HCT116 (cell line): ENCODE results near the gene RAVER2. TPM values are rescaled to one million over a fixed set of nuclear protein-coding genes. Genes with fewer than 3 reads are reported as not detected.

ENCODE experiments used
- ATAC-seq: fragments of 200-7000 bp; cut with Tn5 transposase; 2 replicates; pipeline ENCODE4 v1.9.1; 2020; ENCODE audit warnings: mild to moderate bottlenecking, moderate library complexity
- BruUV-seq: library from RNA; stranded (reverse); fragments of 400-500 nt; replicated peaks from 2 replicates; lab custom pipeline; 2021; lab: Mats Ljungman, UMichigan
- CTCF ChIA-PET: fragments of 300-600 bp; sonication (Branson Sonifier 250); formaldehyde crosslinking; loops from one replicate; lab custom pipeline; 2021; ENCODE audit warnings: antibody characterized with exemption; lab: Charles Lee
- POLR2A ChIA-PET: fragments of 300-600, 350-600 bp; sonication (Branson Sonifier 250); formaldehyde crosslinking; loops from one replicate; lab custom pipeline; 2021; ENCODE audit warnings: antibody characterized with exemption; lab: Charles Lee
- RAD21 ChIA-PET, 2 experiments: fragments of 300-600 bp; sonication (Branson Sonifier 250); formaldehyde crosslinking; loops; one replicate each; lab custom pipeline; 2023; ENCODE audit warnings: low total read pairs in 2 of 2; ENCODE audit not compliant: uncharacterized antibody in 2 of 2, unreplicated experiment in 2 of 2, low non-redundant PET in 1 of 2; lab: Charles Lee
- DNase-seq: peaks from one replicate; pipeline ENCODE4 v3.0.0-alpha.2; 2010; ENCODE audit warnings: low read depth, low spot score
- H2AFZ ChIP-seq: fragments of 200-600 bp; shearing (Covaris generic), sonication (generic); 2 replicates; pipeline ENCODE4 v1.6.1; 2017; ENCODE audit warnings: low read depth, mixed run types, mixed read lengths, antibody characterized with exemption, low read length; ENCODE audit not compliant: poor library complexity, severe bottlenecking
- H3K27ac ChIP-seq: 2 replicates; pipeline ENCODE4 v1.5.1; 2012; ENCODE audit warnings: low read depth, low read length
- H3K27me3 ChIP-seq: fragments of 200-600 bp; sonication (generic); 2 replicates; pipeline ENCODE4 v1.6.1; 2016; ENCODE audit warnings: mixed run types, low read length, mixed read lengths; ENCODE audit not compliant: insufficient read depth
- H3K36me3 ChIP-seq, 2 experiments: fragments of 200-500 bp in 1 of 2; fragments of 200-600 bp in 1 of 2; sonication (Bioruptor generic) in 1 of 2; sonication (generic) in 1 of 2; 2 replicates each; pipeline versions ENCODE4 v1.5.1 to v1.6.1; 2014 to 2016; ENCODE audit warnings: low read length in 2 of 2, inconsistent platforms in 1 of 2, mixed read lengths in 1 of 2, mixed run types in 1 of 2; ENCODE audit not compliant: insufficient read depth in 2 of 2, control insufficient read depth in 1 of 2
- H3K4me1 ChIP-seq, 2 experiments: fragments of 200-600 bp in 1 of 2; sonication (generic) in 1 of 2; 2 replicates each; pipeline versions ENCODE4 v1.5.1 to v1.6.1; 2012 to 2017; ENCODE audit warnings: low read length in 2 of 2, inconsistent platforms in 1 of 2, mild to moderate bottlenecking in 1 of 2, mixed read lengths in 1 of 2, mixed run types in 1 of 2, moderate library complexity in 1 of 2; ENCODE audit not compliant: insufficient read depth in 2 of 2, control insufficient read depth in 1 of 2
- H3K4me2 ChIP-seq: fragments of 200-600 bp; sonication (generic); 2 replicates; pipeline ENCODE4 v1.6.1; 2017; ENCODE audit warnings: mixed run types, low read length, mixed read lengths
- H3K4me3 ChIP-seq, 2 experiments: fragments of 200-600 bp in 1 of 2; sonication (generic) in 1 of 2; replicated peaks in 1 of 2; 2 replicates each; pipeline ENCODE4 v1.5.1; 2011 to 2016; ENCODE audit warnings: low read length in 2 of 2, control low read depth in 1 of 2, low read depth in 1 of 2, mild to moderate bottlenecking in 1 of 2, mixed read lengths in 1 of 2, mixed run types in 1 of 2
- H3K79me2 ChIP-seq: fragments of 200-600 bp; sonication (generic); 2 replicates; pipeline ENCODE4 v1.6.1; 2017; ENCODE audit warnings: mild to moderate bottlenecking, mixed run types, low read length, moderate library complexity, mixed read lengths; ENCODE audit not compliant: insufficient read depth
- H3K9ac ChIP-seq: fragments of 200-600 bp; sonication (generic); 2 replicates; pipeline ENCODE4 v1.6.1; 2016; ENCODE audit warnings: low read length, mixed read lengths
- H3K9me2 ChIP-seq: fragments of 200-600 bp; sonication (generic), shearing (Covaris generic); 2 replicates; pipeline ENCODE4 v1.6.1; 2017; ENCODE audit warnings: mixed run types, mild to moderate bottlenecking, moderate library complexity; ENCODE audit not compliant: insufficient read depth
- H3K9me3 ChIP-seq, 2 experiments: fragments of 200-500 bp in 1 of 2; fragments of 200-600 bp in 1 of 2; sonication (Bioruptor generic) in 1 of 2; sonication (generic) in 1 of 2; 2 replicates each; pipeline ENCODE4 v1.6.1; 2014 to 2017; ENCODE audit warnings: low read length in 2 of 2, mixed read lengths in 2 of 2, inconsistent platforms in 1 of 2, low read depth in 1 of 2, mild to moderate bottlenecking in 1 of 2, mixed run types in 1 of 2, moderate library complexity in 1 of 2; ENCODE audit not compliant: control insufficient read depth in 1 of 2, insufficient read depth in 1 of 2
- H4K20me1 ChIP-seq: fragments of 200-600 bp; sonication (generic), shearing (Covaris generic); 2 replicates; pipeline ENCODE4 v1.6.1; 2017; ENCODE audit warnings: mixed run types, mild to moderate bottlenecking, moderate library complexity; ENCODE audit not compliant: insufficient read depth
- ATF3 ChIP-seq: IDR thresholded peaks from 2 replicates; pipeline ENCODE4 v1.6.1; 2012
- EGR1 ChIP-seq: IDR thresholded peaks from 2 replicates; pipeline ENCODE4 v1.6.1; 2012; ENCODE audit warnings: low read depth
- FOSL1 ChIP-seq: IDR thresholded peaks from 2 replicates; pipeline ENCODE4 v1.6.1; 2012; ENCODE audit warnings: low read depth
- MAX ChIP-seq: IDR thresholded peaks from 2 replicates; pipeline ENCODE4 v1.6.1; 2012
- RAD21 ChIP-seq: IDR thresholded peaks from 2 replicates; pipeline ENCODE4 v1.6.1; 2012; ENCODE audit warnings: low read depth, mild to moderate bottlenecking
- SIN3A ChIP-seq: IDR thresholded peaks from 2 replicates; pipeline ENCODE4 v1.6.1; 2012; ENCODE audit warnings: low read depth
- SP1 ChIP-seq: IDR thresholded peaks from 2 replicates; pipeline ENCODE4 v1.6.1; 2012; ENCODE audit warnings: low read depth
- ZBTB33 ChIP-seq: IDR thresholded peaks from 2 replicates; pipeline ENCODE4 v1.6.1; 2011; ENCODE audit warnings: mild to moderate bottlenecking, low read length, moderate library complexity; ENCODE audit not compliant: insufficient replicate concordance; ENCODE audit errors: extremely low read depth
- ZFX ChIP-seq: fragments of 450-650 bp; IDR thresholded peaks from 2 replicates; pipeline ENCODE4 v1.6.1; 2017
- ZNF274 ChIP-seq: fragments of 200-500 bp; sonication (Bioruptor generic); IDR thresholded peaks from 2 replicates; pipeline ENCODE4 v1.6.1; 2014; ENCODE audit warnings: mild to moderate bottlenecking, low read depth, low read length, inconsistent platforms
- intact Hi-C: fragments of 100-400 bp; cut with micrococcal nuclease; formaldehyde crosslinking; loops from 2 replicates; pipeline ENCODE4 v1.10.0; 2022
- total RNA-seq: library from RNA; stranded (reverse); gene quantifications from one replicate; pipeline ENCODE4 v1.2.1, GENCODE V29; 2021; ENCODE audit not compliant: unreplicated experiment

RAVER2 gene
- total RNA-seq, 1 experiment from 2014 or later = 23.2 TPM

- TF ChIP-seq RAD21 (no peak), EGR1 (no peak), ATF3 (no peak), SP1 (no peak), ZBTB33 (no peak), FOSL1 (no peak), ZNF274 (no peak), ZFX (no peak)
- TF ChIP-seq, all 23 proteins: peak for 0
- H3K9me3 ChIP-seq = no peaks in the 10 kb centered on the region
- H4K20me1 ChIP-seq = no peaks in the 10 kb centered on the region
- H2AFZ ChIP-seq = no peak overlapping the region
- ChIA-PET RAD21 (no interaction called here), POLR2A (no interaction called here), CTCF (no interaction called here)
- H3K79me2 ChIP-seq = no peaks in the 10 kb centered on the region
- H3K4me2 ChIP-seq = no peak overlapping the region
- H3K4me1 ChIP-seq = no peaks in the 10 kb centered on the region
- intact Hi-C loops = no loop called here
- no peak overlapping the region for H3K4me3 ChIP-seq
- H3K27me3 ChIP-seq = no peaks in the 10 kb centered on the region
- no peak overlapping the region for H3K9ac ChIP-seq
- DNase-seq (no peak), ATAC-seq (no peak)
- no TSS peak for BruUV-seq
- H3K9me2 ChIP-seq = no peaks in the 10 kb centered on the region
- no peak overlapping the region for H3K27ac ChIP-seq
- H3K36me3 ChIP-seq = no peaks in the 10 kb centered on the region
Observed at GRCh38 chr1:64699327-64699726, 45.5 kb upstream of the RAVER2 start.

GRCh38 chr1:64701071-64701470 is 43.8 kb upstream of the RAVER2 start:
- intact Hi-C loops = no loop called here
- RAD21 ChIA-PET = no interaction called here
- Histone ChIP-seq H3K9ac (no peak overlapping the region), H3K4me3 (no peak overlapping the region), H3K9me3 (no peaks in the 10 kb centered on the region), H4K20me1 (no peaks in the 10 kb centered on the region), H3K79me2 (no peaks in the 10 kb centered on the region), H3K4me1 (no peaks in the 10 kb centered on the region), H2AFZ (no peak overlapping the region), H3K9me2 (no peaks in the 10 kb centered on the region), H3K27me3 (no peaks in the 10 kb centered on the region), H3K4me2 (no peak overlapping the region), H3K36me3 (no peaks in the 10 kb centered on the region), H3K27ac (no peak overlapping the region)
- TF ChIP-seq SP1 (no peak), EGR1 (no peak), SIN3A (no peak), MAX (no peak)
- POLR2A ChIA-PET = no interaction called here
- BruUV-seq = no TSS peak
- CTCF ChIA-PET = interaction anchor here (1.3 kb wide), 1 partner anchor 24 kb away, joined by 3 read pairs; no protein-coding TSS in a partner anchor
- ATAC-seq (no peak), DNase-seq (no peak)
